GM18861 (cell line): ENCODE results near the gene ARHGAP33.
"Not testable (repeated sequence)": the region's sequence is repeated elsewhere in the genome, so short reads cannot be mapped to it uniquely, and the experiment has no call there.

Source experiments
- ATAC-seq: cut with Tn5 transposase; IDR thresholded peaks from one replicate; pipeline ENCODE4 v1.9.1; 2021; ENCODE audit not compliant: unreplicated experiment

Gene ARHGAP33

GRCh38 chr19:35822579-35822978 is 47.2 kb downstream of the ARHGAP33 start:
- ATAC-seq, result no peak

GRCh38 chr19:35824150-35824549 is 48.8 kb downstream of the ARHGAP33 start:
- no peak for ATAC-seq

- no peak for ATAC-seq
These were observed 53.4 kb downstream of the ARHGAP33 start for GRCh38 chr19:35828692-35829301.

GRCh38 chr19:35830986-35831385 is 55.6 kb downstream of the ARHGAP33 start:
- no peak for ATAC-seq

GRCh38 chr19:35832054-35832453 is 56.7 kb downstream of the ARHGAP33 start:
- ATAC-seq, result no peak

- no peak for ATAC-seq
These were observed 58.6 kb downstream of the ARHGAP33 start for GRCh38 chr19:35833972-35834371.

- ATAC-seq, result not testable (repeated sequence)
These were observed 60.7 kb downstream of the ARHGAP33 start for GRCh38 chr19:35836096-35836495.
